Cardiac muscle cell (in vitro differentiated cells and primary cell): ENCODE data around the gene HMOX1. TPM values are rescaled to one million over a fixed set of nuclear protein-coding genes. Genes with fewer than 3 reads are reported as not detected.

ENCODE experiments used
- DNase-seq, 2 donors: peaks; one replicate each; pipeline versions ENCODE4 v3.0.0 to v3.0.0-alpha.2; 2010 to 2017; ENCODE audit warnings: low read depth in 1 of 2, low spot score in 1 of 2
- H3K27ac ChIP-seq: fragments of 200-600 bp; sonication (generic); 2 replicates; pipeline ENCODE4 v1.5.1; 2016
- H3K27me3 ChIP-seq: fragments of 200-600 bp; sonication (generic); 2 replicates; pipeline ENCODE4 v1.6.0; 2016; ENCODE audit warnings: control low read depth
- H3K36me3 ChIP-seq: fragments of 200-600 bp; sonication (generic); 2 replicates; pipeline ENCODE4 v1.5.1; 2016; ENCODE audit warnings: control low read depth
- H3K4me1 ChIP-seq: fragments of 200-600 bp; sonication (generic); 2 replicates; pipeline ENCODE4 v1.8.1; 2017; ENCODE audit warnings: low read depth, mild to moderate bottlenecking, mixed run types
- H3K4me3 ChIP-seq: fragments of 200-600 bp; sonication (generic); 2 replicates; pipeline ENCODE4 v1.5.1; 2016; ENCODE audit warnings: mild to moderate bottlenecking
- H3K9me3 ChIP-seq: fragments of 200-600 bp; sonication (generic); 2 replicates; pipeline ENCODE4 v1.5.1; 2017; ENCODE audit warnings: low read depth, mild to moderate bottlenecking, control low read depth
- polyA plus RNA-seq: library from polyadenylated mRNA; unstranded; fragments of >200 nt; fragmentation: Nextera tagmentation; extraction: Ambion mirVana; gene quantifications from 2 replicates; pipeline ENCODE4 v1.2.1, GENCODE V29; 2016
- total RNA-seq: library from RNA; depleted of rRNA; stranded (reverse); fragments of >200 nt; gene quantifications from 2 replicates; pipeline ENCODE4 v1.2.3, GENCODE V29; 2016
- TF ChIP-seq, protein P1 (sequence below): IDR thresholded peaks from 2 replicates; pipeline ENCODE4 v1.5.1; 2012; ENCODE audit warnings: low read depth, mild to moderate bottlenecking, low read length

HMOX1 gene
- total and polyA plus RNA-seq, 2 experiments from 2014 or later: 1.6 to 2.1 TPM

DNA sequence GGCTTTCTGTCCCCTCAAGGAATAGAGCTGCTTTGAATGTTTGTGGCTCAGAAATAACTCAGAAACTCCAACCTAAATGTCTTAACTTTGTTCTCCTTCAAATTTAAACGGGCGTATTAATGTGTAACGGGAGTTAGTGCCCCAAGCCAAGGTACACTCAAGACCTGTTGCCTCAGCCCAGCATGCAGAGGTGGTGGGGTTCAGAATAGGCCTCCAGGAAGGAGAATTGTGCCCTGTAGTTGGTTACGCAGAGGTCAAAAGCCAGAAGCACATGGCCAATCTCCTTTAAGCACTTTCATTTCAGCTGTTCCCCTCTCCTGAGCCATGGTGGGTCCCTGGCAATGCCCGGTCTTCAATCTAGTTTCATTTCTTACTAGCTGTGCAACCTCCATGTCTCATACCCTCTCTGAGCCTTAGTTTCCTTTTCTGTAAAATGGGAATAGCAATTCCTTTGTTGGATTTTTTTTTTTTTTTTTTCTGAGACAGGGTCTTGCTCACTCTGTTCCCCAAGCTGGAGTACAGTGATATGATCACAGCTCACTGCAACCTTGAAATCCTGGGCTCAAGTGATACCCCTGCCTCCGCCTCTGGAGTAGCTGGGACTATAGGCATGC, 4.2 kb downstream of the HMOX1 start:
- peaks cover 8% of the 10 kb centered on the region for H3K4me1 ChIP-seq
- TF ChIP-seq, protein P1, sequence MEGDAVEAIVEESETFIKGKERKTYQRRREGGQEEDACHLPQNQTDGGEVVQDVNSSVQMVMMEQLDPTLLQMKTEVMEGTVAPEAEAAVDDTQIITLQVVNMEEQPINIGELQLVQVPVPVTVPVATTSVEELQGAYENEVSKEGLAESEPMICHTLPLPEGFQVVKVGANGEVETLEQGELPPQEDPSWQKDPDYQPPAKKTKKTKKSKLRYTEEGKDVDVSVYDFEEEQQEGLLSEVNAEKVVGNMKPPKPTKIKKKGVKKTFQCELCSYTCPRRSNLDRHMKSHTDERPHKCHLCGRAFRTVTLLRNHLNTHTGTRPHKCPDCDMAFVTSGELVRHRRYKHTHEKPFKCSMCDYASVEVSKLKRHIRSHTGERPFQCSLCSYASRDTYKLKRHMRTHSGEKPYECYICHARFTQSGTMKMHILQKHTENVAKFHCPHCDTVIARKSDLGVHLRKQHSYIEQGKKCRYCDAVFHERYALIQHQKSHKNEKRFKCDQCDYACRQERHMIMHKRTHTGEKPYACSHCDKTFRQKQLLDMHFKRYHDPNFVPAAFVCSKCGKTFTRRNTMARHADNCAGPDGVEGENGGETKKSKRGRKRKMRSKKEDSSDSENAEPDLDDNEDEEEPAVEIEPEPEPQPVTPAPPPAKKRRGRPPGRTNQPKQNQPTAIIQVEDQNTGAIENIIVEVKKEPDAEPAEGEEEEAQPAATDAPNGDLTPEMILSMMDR: no peak
- no peaks in the 10 kb centered on the region for H3K36me3 ChIP-seq
- no peaks in the 10 kb centered on the region for H3K27me3 ChIP-seq
- DNase-seq: no peak
- H3K27ac ChIP-seq: no peak overlapping the region
- no peak overlapping the region for H3K4me3 ChIP-seq
- no peaks in the 10 kb centered on the region for H3K9me3 ChIP-seq

DNA sequence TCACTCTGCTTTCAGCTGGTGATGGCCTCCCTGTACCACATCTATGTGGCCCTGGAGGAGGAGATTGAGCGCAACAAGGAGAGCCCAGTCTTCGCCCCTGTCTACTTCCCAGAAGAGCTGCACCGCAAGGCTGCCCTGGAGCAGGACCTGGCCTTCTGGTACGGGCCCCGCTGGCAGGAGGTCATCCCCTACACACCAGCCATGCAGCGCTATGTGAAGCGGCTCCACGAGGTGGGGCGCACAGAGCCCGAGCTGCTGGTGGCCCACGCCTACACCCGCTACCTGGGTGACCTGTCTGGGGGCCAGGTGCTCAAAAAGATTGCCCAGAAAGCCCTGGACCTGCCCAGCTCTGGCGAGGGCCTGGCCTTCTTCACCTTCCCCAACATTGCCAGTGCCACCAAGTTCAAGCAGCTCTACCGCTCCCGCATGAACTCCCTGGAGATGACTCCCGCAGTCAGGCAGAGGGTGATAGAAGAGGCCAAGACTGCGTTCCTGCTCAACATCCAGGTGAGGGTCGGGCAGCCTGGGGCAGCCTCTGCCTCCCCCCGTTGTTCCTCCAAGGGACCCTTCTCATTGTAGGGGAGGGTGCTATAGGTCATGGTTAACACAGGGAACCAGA, 5.9 kb downstream of the HMOX1 start:
- DNase-seq: no peak
- no peak overlapping the region for H3K4me3 ChIP-seq
- H3K27me3 ChIP-seq: no peaks in the 10 kb centered on the region
- no peaks in the 10 kb centered on the region for H3K9me3 ChIP-seq
- H3K4me1 ChIP-seq: no peaks in the 10 kb centered on the region
- no peak overlapping the region for H3K27ac ChIP-seq
- no peaks in the 10 kb centered on the region for H3K36me3 ChIP-seq
- TF ChIP-seq, protein P1: no peak

DNA sequence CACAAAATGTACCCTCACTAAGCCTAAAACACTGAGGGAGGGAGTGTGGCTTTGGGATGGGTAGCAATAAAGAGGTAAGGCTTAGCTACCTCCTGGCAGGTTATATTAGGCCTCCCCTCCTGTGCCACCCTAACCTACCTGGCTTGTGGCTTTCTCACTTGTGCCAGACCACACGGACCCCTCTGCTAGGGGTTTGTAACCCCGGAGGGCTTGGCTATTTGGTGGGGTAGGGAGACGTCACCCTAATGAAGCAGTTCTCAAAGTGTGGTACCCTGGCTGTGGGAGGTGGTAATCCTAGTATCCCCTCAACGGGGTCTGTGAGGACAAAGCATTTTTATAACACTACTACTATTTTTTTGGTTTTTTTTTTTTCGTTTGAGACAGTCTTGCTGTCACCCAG, 10.0 kb downstream of the HMOX1 start:
- DNase-seq: no peak
- no peak overlapping the region for H3K27ac ChIP-seq
- no peak overlapping the region for H3K4me3 ChIP-seq
- no peaks in the 10 kb centered on the region for H3K36me3 ChIP-seq
- H3K9me3 ChIP-seq: no peaks in the 10 kb centered on the region
- no peaks in the 10 kb centered on the region for H3K4me1 ChIP-seq
- TF ChIP-seq, protein P1: no peak
- no peaks in the 10 kb centered on the region for H3K27me3 ChIP-seq

DNA sequence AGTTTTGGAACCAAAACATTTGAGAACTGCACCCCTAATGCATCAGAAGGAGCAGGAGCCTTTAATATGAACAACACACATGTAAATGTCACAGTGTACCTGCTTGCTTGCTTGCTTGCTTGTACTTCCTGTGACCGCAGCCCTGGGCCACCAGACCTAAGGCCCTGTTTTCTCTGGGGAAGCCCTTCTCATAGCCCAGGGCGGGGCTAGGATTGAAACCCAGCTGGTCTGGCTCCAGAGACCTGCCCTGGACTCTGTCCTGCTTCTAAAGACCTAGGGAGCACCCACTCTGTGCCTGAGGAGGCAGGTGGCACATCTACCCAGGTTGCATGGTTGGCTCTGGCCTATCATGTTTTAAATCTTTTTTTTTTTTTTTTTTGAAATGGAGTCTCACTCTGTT, 11.5 kb downstream of the HMOX1 start:
- H3K9me3 ChIP-seq: no peaks in the 10 kb centered on the region
- TF ChIP-seq, protein P1: no peak
- DNase-seq: no peak
- no peaks in the 10 kb centered on the region for H3K4me1 ChIP-seq
- H3K4me3 ChIP-seq: no peak overlapping the region
- H3K27me3 ChIP-seq: no peaks in the 10 kb centered on the region
- no peak overlapping the region for H3K27ac ChIP-seq
- no peaks in the 10 kb centered on the region for H3K36me3 ChIP-seq

DNA sequence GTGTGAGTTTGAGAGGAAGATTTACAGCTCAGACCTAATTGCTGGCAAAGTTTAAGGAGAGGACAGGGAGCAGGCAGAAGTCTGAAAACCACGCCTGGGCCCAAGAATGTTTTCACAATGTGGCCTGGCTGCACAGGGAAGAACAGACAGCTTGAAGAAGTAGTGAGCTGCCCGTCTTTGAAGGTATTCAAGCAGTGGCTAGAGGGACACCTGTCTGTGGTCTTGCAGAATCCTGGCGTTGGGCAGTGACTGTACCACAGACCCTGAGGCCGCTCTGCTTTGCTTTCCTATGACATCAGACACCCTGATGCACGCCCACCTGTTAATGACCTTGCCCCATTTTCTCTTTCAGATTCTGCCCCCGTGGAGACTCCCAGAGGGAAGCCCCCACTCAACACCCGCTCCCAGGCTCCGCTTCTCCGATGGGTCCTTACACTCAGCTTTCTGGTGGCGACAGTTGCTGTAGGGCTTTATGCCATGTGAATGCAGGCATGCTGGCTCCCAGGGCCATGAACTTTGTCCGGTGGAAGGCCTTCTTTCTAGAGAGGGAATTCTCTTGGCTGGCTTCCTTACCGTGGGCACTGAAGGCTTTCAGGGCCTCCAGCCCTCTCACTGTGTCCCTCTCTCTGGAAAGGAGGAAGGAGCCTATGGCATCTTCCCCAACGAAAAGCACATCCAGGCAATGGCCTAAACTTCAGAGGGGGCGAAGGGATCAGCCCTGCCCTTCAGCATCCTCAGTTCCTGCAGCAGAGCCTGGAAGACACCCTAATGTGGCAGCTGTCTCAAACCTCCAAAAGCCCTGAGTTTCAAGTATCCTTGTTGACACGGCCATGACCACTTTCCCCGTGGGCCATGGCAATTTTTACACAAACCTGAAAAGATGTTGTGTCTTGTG, 12.5 kb downstream of the HMOX1 start:
- Histone ChIP-seq H3K27ac (no peak overlapping the region), H3K4me1 (no peaks in the 10 kb centered on the region), H3K9me3 (no peaks in the 10 kb centered on the region), H3K27me3 (no peaks in the 10 kb centered on the region), H3K36me3 (no peaks in the 10 kb centered on the region), H3K4me3 (no peak overlapping the region)
- DNase-seq: no peak
- TF ChIP-seq, protein P1: no peak
